Tibial artery (tissue), 4 donors: ENCODE results near the gene GAD2.

ENCODE experiments used
- DNase-seq, 2 donors: peaks; one replicate each; pipeline ENCODE4 v3.0.0-alpha.2; 2019
- H3K27ac ChIP-seq, 2 donors: fragments of 200-600 bp; sonication (generic) in 1 of 2; 1 replicate in 1 of 2; 2 replicates in 1 of 2; pipeline ENCODE4 v1.5.1; 2018 to 2019; ENCODE audit warnings: mild to moderate bottlenecking in 1 of 2
- H3K27me3 ChIP-seq, 2 donors: fragments of 200-600 bp; sonication (generic) in 1 of 2; one replicate each; pipeline versions ENCODE4 v1.5.1 to v1.6.0; 2016 to 2019
- H3K36me3 ChIP-seq, 3 donors: fragments of 200-600 bp; sonication (generic) in 2 of 3; one replicate each; pipeline ENCODE4 v1.5.1; 2016 to 2019; ENCODE audit warnings: mild to moderate bottlenecking in 2 of 3
- H3K4me1 ChIP-seq, 4 donors: fragments of 200-600 bp; sonication (generic) in 2 of 4; 1 replicate in 3 of 4; 2 replicates in 1 of 4; pipeline ENCODE4 v1.5.1; 2016 to 2019
- H3K4me3 ChIP-seq, 2 donors: fragments of 200-600 bp; sonication (generic) in 1 of 2; 1 replicate in 1 of 2; 2 replicates in 1 of 2; pipeline ENCODE4 v1.5.1; 2018 to 2019; ENCODE audit warnings: mild to moderate bottlenecking in 2 of 2
- H3K9me3 ChIP-seq, 3 donors: fragments of 200-600 bp; sonication (generic) in 1 of 3; one replicate each; pipeline ENCODE4 v1.5.1; 2016 to 2019
- intact Hi-C: fragments of 100-400 bp; cut with DNase I; formaldehyde crosslinking; loops from one replicate; pipeline ENCODE4 v1.15.0; 2023; ENCODE audit warnings: low total_unique reads
- TF ChIP-seq, protein P1 (sequence below), 2 experiments: fragments of 200-600 bp in 1 of 2; fragments of 450-650 bp in 1 of 2; IDR thresholded peaks; one replicate each; pipeline ENCODE4 v1.5.1; 2017 to 2019; ENCODE audit warnings: antibody characterized with exemption in 2 of 2, mild to moderate bottlenecking in 1 of 2, moderate library complexity in 1 of 2

The GAD2 gene

DNA sequence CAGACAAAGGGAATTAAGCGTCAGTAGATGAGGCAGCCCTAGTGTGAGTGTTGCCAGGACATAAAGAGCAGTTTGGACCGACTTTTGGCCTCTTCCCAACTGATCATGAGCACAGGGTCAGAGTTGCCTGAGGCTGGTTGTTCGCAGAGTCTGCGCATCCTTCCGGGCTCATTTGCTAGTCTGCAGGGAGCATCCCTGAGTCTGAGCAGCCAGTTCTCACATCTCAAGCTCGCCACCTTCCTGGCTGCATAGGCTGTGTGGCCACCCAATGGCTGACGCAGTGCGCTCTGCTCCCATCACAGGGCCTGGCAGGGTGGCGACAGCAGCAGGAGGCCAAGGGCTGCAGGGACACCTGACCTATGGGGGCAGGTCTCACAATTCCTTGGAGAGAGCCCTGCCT is 5.0 kb downstream of the GAD2 start:
- Histone ChIP-seq H3K9me3 (no peaks in the 10 kb centered on the region), H3K27me3 (peaks cover 0 to 71% of the 10 kb centered on the region in 2 donors), H3K4me3 (no peak overlapping the region), H3K4me1 (peaks cover 0 to 20% (median 16%) of the 10 kb centered on the region in 4 donors), H3K36me3 (no peaks in the 10 kb centered on the region), H3K27ac (no peak overlapping the region)
- TF ChIP-seq, protein P1, sequence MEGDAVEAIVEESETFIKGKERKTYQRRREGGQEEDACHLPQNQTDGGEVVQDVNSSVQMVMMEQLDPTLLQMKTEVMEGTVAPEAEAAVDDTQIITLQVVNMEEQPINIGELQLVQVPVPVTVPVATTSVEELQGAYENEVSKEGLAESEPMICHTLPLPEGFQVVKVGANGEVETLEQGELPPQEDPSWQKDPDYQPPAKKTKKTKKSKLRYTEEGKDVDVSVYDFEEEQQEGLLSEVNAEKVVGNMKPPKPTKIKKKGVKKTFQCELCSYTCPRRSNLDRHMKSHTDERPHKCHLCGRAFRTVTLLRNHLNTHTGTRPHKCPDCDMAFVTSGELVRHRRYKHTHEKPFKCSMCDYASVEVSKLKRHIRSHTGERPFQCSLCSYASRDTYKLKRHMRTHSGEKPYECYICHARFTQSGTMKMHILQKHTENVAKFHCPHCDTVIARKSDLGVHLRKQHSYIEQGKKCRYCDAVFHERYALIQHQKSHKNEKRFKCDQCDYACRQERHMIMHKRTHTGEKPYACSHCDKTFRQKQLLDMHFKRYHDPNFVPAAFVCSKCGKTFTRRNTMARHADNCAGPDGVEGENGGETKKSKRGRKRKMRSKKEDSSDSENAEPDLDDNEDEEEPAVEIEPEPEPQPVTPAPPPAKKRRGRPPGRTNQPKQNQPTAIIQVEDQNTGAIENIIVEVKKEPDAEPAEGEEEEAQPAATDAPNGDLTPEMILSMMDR (IDR thresholded peaks at IDR 0.05): no peak
- DNase-seq: no peak
- intact Hi-C loops: no loop called here

DNA sequence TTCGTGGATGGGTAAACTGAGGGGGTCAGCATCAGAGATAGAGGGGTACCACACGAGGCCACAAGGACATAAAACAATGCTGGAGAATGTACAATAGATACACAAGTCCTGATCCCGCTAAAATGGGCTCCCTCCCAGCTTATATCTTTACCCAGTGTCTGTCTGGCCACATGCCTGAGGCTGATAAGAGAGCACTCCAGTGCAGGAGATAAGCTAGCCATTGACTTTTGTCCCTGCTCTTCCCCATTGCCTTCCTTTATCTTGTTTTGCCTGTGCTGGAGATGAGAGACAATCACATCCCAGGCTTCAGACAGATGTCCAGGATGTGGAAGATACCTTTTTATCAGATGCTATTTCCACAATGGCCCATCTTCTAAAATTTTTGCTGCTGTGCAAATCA is 6.0 kb downstream of the GAD2 start:
- Histone ChIP-seq H3K27ac (no peak overlapping the region), H3K27me3 (peaks cover 0 to 68% of the 10 kb centered on the region in 2 donors), H3K4me1 (peaks cover 0 to 10% (median 6%) of the 10 kb centered on the region in 4 donors), H3K9me3 (no peaks in the 10 kb centered on the region), H3K4me3 (no peak overlapping the region), H3K36me3 (no peaks in the 10 kb centered on the region)
- intact Hi-C loops: no loop called here
- TF ChIP-seq, protein P1 (IDR thresholded peaks at IDR 0.05): no peak
- no peak for DNase-seq

DNA sequence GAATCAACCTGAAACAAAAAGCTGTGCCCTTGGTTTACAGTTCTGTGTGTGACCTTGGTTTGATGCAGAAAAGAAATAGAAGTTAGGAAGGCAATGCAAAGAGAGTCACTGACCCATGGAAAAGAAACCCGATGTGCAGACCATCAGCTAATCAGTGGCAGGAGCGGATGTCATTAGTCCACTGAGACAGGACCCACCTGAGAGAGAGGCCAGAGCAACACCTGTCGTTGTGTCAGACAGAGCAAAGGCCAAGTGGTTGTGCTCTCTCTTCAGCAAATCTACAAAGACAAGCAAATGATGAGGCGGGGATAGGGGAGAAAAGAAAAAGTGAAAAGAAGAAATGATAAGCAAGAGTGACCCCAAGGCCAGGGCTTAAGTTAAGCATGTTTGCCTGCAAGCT is 8.7 kb downstream of the GAD2 start:
- DNase-seq: no peak
- Histone ChIP-seq H3K9me3 (no peaks in the 10 kb centered on the region), H3K27me3 (peaks cover 0 to 41% of the 10 kb centered on the region in 2 donors), H3K27ac (no peak overlapping the region), H3K4me3 (no peak overlapping the region), H3K4me1 (no peaks in the 10 kb centered on the region), H3K36me3 (no peaks in the 10 kb centered on the region)
- TF ChIP-seq, protein P1 (IDR thresholded peaks at IDR 0.05): no peak
- intact Hi-C loops: no loop called here

DNA sequence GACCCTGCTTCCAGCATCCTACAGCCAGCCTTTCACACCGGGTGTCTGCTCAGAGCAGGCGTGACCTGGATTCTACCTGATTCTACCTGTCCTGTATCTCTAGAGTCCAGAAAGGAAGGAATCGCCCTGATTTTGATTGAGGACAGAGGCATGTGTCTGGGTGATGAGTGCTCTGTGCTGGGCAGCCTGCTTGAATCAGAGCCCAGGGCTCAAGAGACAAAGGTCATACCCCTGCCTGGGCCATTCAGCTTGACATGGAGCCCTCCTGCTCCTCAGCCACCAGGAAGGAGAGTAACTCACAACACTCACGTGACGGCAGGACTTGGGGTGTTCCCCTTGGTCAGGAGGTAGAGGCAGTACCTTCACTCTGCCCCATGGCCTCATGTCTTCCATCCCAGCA is 11.2 kb downstream of the GAD2 start:
- H3K9me3 ChIP-seq: no peaks in the 10 kb centered on the region
- H3K27ac ChIP-seq: no peak overlapping the region
- H3K36me3 ChIP-seq: no peaks in the 10 kb centered on the region
- no peaks in the 10 kb centered on the region for H3K4me1 ChIP-seq
- intact Hi-C loops: no loop called here
- no peak overlapping the region for H3K4me3 ChIP-seq
- TF ChIP-seq, protein P1 (IDR thresholded peaks at IDR 0.05): no peak
- H3K27me3 ChIP-seq: peaks cover 0 to 18% of the 10 kb centered on the region in 2 donors
- DNase-seq: no peak

DNA sequence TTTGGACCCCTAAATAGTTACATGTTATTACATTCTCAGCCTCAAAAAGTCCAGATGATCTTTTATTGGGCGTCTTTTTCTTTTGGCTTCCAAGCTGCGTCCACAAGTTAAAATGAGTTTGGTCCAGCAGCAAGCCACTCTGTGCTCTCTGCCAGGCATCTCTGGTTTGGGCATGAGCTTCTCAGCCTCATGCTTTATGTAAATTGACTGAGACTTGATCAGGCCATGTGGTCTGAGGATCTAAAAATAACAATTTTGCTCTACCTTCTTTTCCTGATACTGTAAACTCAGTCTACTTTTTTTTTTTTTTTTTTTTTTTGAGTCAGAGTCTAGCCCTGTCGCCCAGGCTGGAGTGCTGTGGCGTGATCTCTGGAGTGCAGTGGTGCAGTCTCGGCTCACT is 15.6 kb downstream of the GAD2 start:
- H3K27ac ChIP-seq: no peak overlapping the region
- no peaks in the 10 kb centered on the region for H3K4me1 ChIP-seq
- H3K9me3 ChIP-seq: no peaks in the 10 kb centered on the region
- no peak for DNase-seq
- TF ChIP-seq, protein P1 (IDR thresholded peaks at IDR 0.05): no peak
- H3K27me3 ChIP-seq: peaks cover 0 to 6% of the 10 kb centered on the region in 2 donors
- H3K36me3 ChIP-seq: no peaks in the 10 kb centered on the region
- no peak overlapping the region for H3K4me3 ChIP-seq
- intact Hi-C loops: no loop called here

DNA sequence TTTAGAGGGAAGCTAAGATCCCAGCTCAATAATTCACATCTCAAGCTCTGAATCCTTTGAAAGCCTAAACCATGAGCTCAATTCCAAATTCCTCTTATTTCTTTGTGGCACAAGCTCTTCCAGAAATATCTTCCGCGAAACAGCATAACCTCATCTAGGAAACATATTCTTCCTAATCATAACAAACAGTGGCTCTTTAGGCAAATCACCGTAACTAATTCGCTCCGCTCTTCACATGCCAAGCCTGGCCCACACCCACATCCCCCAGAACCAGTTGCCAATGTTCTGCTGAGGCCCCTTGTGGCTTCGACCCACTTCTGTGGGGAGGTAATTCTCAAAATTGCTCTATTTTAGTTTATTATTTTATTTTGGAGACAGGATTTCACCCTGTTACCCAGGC is 19.2 kb downstream of the GAD2 start:
- Histone ChIP-seq H3K9me3 (no peaks in the 10 kb centered on the region), H3K4me3 (no peak overlapping the region), H3K27me3 (peaks cover 0 to 3% of the 10 kb centered on the region in 2 donors), H3K4me1 (no peaks in the 10 kb centered on the region), H3K36me3 (no peaks in the 10 kb centered on the region), H3K27ac (no peak overlapping the region)
- DNase-seq: no peak
- TF ChIP-seq, protein P1 (IDR thresholded peaks at IDR 0.05): no peak
- intact Hi-C loops: no loop called here
